GM18867 (cell line): ENCODE data around the gene RPL13A.

ENCODE experiments used
- ATAC-seq: cut with Tn5 transposase; IDR thresholded peaks from one replicate; pipeline ENCODE4 v1.9.1; 2021; ENCODE audit warnings: mild to moderate bottlenecking, moderate library complexity; ENCODE audit not compliant: unreplicated experiment

Gene RPL13A

GRCh38 chr19:49479975-49480628, 7.3 kb upstream of the RPL13A start:
- ATAC-seq, result no peak

- ATAC-seq, result no peak
Measured at GRCh38 chr19:49481020-49481683, 6.3 kb upstream of the RPL13A start.

GRCh38 chr19:49486232-49486631, 1.2 kb upstream of the RPL13A start:
- no peak for ATAC-seq

GRCh38 chr19:49486710-49487276, 615 bp upstream of the RPL13A start:
- ATAC-seq, result no peak

- ATAC-seq, result no peak
Measured at GRCh38 chr19:49488046-49488862, 846 bp downstream of the RPL13A start.

GRCh38 chr19:49488863-49489537, 1.6 kb downstream of the RPL13A start:
- ATAC-seq, result no peak

GRCh38 chr19:49489601-49490167, 2.3 kb downstream of the RPL13A start:
- ATAC-seq, result no peak

- no peak for ATAC-seq
Measured at GRCh38 chr19:49490287-49491029, 3.0 kb downstream of the RPL13A start.

GRCh38 chr19:49491030-49491803, 3.8 kb downstream of the RPL13A start:
- no peak for ATAC-seq

- no peak for ATAC-seq
Measured at GRCh38 chr19:49491804-49492572, 4.6 kb downstream of the RPL13A start.

GRCh38 chr19:49492573-49493405, 5.4 kb downstream of the RPL13A start:
- no peak for ATAC-seq

GRCh38 chr19:49496574-49497008, 9.2 kb downstream of the RPL13A start:
- ATAC-seq, result no peak

GRCh38 chr19:49497047-49497788, 9.8 kb downstream of the RPL13A start:
- ATAC-seq, result no peak

GRCh38 chr19:49497789-49498103, 10.3 kb downstream of the RPL13A start:
- no peak for ATAC-seq

GRCh38 chr19:49498475-49498874, 11.1 kb downstream of the RPL13A start:
- ATAC-seq, result no peak

- no peak for ATAC-seq
Measured at GRCh38 chr19:49499030-49499670, 11.7 kb downstream of the RPL13A start.
